ENCODE results near the gene BFSP2. TPM values are rescaled to one million over a fixed set of nuclear protein-coding genes. Genes with fewer than 3 reads are reported as not detected.

Gene BFSP2
- total RNA-seq, 4 donors from 2014 or later, result 2.6 TPM; not detected in 3

- no peak overlapping the region for H3K4me3 ChIP-seq
- no peak overlapping the region for H3K27ac ChIP-seq
- DNase-seq (ENCODE audit: low spot score in 2 of 2), result no peak
- no peaks in the 10 kb centered on the region for H3K4me1 ChIP-seq
- H3K36me3 ChIP-seq, result no peaks in the 10 kb centered on the region
- TF ChIP-seq CTCF (IDR thresholded peaks at IDR 0.05) (no peak), POLR2A (IDR thresholded peaks at IDR 0.05) (no peak), EP300 (IDR thresholded peaks at IDR 0.05) (no peak)
- no peaks in the 10 kb centered on the region for H3K9me3 ChIP-seq
- H3K27me3 ChIP-seq, result no peaks in the 10 kb centered on the region
Observed at GRCh38 chr3:133375403-133375745, 24.5 kb upstream of the BFSP2 start.

GRCh38 chr3:133376810-133377209 lies 23.0 kb upstream of the BFSP2 start:
- H3K9me3 ChIP-seq, result no peaks in the 10 kb centered on the region
- no peak overlapping the region for H3K4me3 ChIP-seq
- H3K27me3 ChIP-seq, result no peaks in the 10 kb centered on the region
- no peaks in the 10 kb centered on the region for H3K4me1 ChIP-seq
- no peak overlapping the region for H3K27ac ChIP-seq
- 61 to 80% methylated on average over 6 of the region's 6 CpGs for WGBS, 2 donors
- DNase-seq (ENCODE audit: low spot score in 2 of 2), result no peak
- no peak for TF ChIP-seq EP300 (IDR thresholded peaks at IDR 0.05)
- TF ChIP-seq POLR2A (IDR thresholded peaks at IDR 0.05), result no peak
- TF ChIP-seq CTCF (IDR thresholded peaks at IDR 0.05), result no peak
- H3K36me3 ChIP-seq, result no peaks in the 10 kb centered on the region

DNA sequence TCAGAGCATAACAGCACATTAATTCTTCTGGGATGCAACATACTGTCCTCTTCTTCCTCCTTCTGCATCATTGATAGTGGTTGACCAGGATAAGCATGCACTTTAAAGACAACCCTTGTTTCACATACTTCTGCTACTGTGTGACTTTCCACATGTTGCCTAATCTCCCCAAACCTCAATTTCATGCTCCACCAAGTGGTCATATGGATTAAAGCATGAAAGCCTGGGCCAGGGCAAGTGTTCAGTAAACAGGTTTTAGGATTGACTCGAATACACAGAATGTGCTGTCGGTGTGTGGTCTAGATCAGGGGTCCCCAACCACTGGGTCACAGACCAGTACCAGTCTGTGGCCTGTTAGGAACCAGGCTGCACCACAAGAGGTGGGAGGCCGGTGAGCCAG lies 22.5 kb upstream of the BFSP2 start:
- Histone ChIP-seq H3K27ac (no peak overlapping the region), H3K36me3 (no peaks in the 10 kb centered on the region), H3K4me1 (no peaks in the 10 kb centered on the region), H3K27me3 (no peaks in the 10 kb centered on the region), H3K9me3 (no peaks in the 10 kb centered on the region), H3K4me3 (no peak overlapping the region)
- 67 to 78% methylated on average over 3 of the region's 3 CpGs for WGBS, 2 donors
- DNase-seq (ENCODE audit: low spot score in 2 of 2), result peak in 1 of 2 donors; percentile 17
- TF ChIP-seq EP300 (IDR thresholded peaks at IDR 0.05) (no peak), CTCF (IDR thresholded peaks at IDR 0.05) (peak in 2 of 5 experiments; percentile 5 to 24), POLR2A (IDR thresholded peaks at IDR 0.05) (no peak)

DNA sequence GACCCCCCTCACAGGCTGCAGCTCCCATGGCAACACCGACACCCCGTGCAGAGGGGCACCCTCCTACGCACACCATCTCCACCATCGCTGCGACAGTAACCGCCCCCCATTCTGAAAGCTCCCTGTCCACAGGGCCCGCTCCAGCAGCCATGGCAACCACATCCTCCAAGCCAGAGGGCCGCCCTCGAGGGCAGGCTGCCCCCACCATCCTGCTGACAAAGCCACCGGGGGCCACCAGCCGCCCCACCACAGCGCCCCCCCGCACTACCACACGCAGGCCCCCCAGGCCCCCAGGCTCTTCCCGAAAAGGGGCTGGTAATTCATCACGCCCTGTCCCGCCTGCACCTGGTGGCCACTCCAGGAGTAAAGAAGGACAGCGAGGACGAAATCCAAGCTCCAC lies 19.9 kb upstream of the BFSP2 start:
- H3K27ac ChIP-seq, result no peak overlapping the region
- H3K27me3 ChIP-seq, result no peaks in the 10 kb centered on the region
- no peaks in the 10 kb centered on the region for H3K9me3 ChIP-seq
- H3K36me3 ChIP-seq, result no peaks in the 10 kb centered on the region
- no peak overlapping the region for H3K4me3 ChIP-seq
- WGBS, 2 donors, result 85 to 95% methylated on average over 9 to 18 of the region's 19 CpGs
- DNase-seq (ENCODE audit: low spot score in 2 of 2), result no peak
- peaks cover 0 to 7% (median 0%) of the 10 kb centered on the region in 4 donors for H3K4me1 ChIP-seq
- TF ChIP-seq POLR2A (IDR thresholded peaks at IDR 0.05), result no peak
- no peak for TF ChIP-seq CTCF (IDR thresholded peaks at IDR 0.05)
- no peak for TF ChIP-seq EP300 (IDR thresholded peaks at IDR 0.05)

DNA sequence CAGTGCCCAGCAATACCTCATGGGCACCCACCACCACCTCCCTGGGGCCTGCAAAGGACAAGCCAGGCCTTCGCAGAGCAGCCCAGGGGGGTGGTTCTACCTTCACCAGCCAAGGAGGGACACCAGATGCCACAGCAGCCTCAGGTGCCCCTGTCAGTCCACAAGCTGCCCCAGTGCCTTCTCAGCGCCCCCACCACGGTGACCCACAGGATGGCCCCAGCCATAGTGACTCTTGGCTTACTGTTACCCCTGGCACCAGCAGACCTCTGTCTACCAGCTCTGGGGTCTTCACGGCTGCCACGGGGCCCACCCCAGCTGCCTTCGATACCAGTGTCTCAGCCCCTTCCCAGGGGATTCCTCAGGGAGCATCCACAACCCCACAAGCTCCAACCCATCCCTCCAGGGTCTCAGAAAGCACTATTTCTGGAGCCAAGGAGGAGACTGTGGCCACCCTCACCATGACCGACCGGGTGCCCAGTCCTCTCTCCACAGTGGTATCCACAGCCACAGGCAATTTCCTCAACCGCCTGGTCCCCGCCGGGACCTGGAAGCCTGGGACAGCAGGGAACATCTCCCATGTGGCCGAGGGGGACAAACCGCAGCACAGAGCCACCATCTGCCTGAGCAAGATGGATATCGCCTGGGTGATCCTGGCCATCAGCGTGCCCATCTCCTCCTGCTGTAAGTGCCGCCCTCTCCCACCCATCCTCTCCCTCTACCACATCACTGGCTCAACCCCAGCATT lies 19.2 kb upstream of the BFSP2 start:
- Histone ChIP-seq H3K4me3 (no peak overlapping the region), H3K36me3 (no peaks in the 10 kb centered on the region), H3K9me3 (no peaks in the 10 kb centered on the region), H3K4me1 (peaks cover 0 to 7% (median 0%) of the 10 kb centered on the region in 4 donors), H3K27ac (no peak overlapping the region), H3K27me3 (no peaks in the 10 kb centered on the region)
- WGBS, 2 donors, result 92 to 94% methylated on average over 15 to 16 of the region's 16 CpGs
- no peak for DNase-seq (ENCODE audit: low spot score in 2 of 2)
- TF ChIP-seq EP300 (IDR thresholded peaks at IDR 0.05), result no peak
- TF ChIP-seq POLR2A (IDR thresholded peaks at IDR 0.05), result no peak
- no peak for TF ChIP-seq CTCF (IDR thresholded peaks at IDR 0.05)

All from tibial nerve (tissue), 4 donors.